Esophagus squamous epithelium (tissue), 4 donors: ENCODE results near the gene RABGGTA.

ENCODE experiments used
- POLR2A ChIP-seq, 4 donors: fragments of 450-650 bp; IDR thresholded peaks; one replicate each; pipeline ENCODE4 v1.6.1; 2017; ENCODE audit warnings: antibody characterized with exemption in 4 of 4, mild to moderate bottlenecking in 4 of 4, moderate library complexity in 3 of 4
- TF ChIP-seq, protein P1 (sequence below), 6 experiments: fragments of 450-650 bp in 4 of 6; fragments of 200-600 bp in 2 of 6; sonication (generic) in 2 of 6; IDR thresholded peaks; one replicate each; pipeline ENCODE4 v1.5.1; 2016 to 2019; ENCODE audit warnings: antibody characterized with exemption in 6 of 6, mild to moderate bottlenecking in 4 of 6, moderate library complexity in 4 of 6

DNA sequence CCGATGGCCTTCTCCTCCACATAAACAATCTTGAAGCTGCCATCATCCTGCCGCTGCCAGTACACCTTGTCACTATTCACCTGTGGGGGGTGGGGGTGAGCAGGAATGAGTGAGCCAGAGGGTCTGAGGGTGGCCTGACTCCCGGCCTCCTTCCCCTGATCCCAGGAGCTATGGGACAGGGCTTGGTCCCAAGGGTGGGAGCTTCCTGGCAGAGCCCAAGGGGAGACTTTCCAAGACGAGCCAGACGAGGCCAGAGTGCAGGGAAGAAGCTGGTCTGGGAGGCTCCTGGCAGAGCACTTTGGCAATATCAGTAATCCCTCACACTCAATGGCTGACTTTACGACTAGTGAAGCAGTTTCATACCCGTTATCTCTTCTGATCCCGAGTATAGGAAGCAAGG, 16.0 kb downstream of the RABGGTA start:
- TF ChIP-seq POLR2A (IDR thresholded peaks at IDR 0.05): no peak
- TF ChIP-seq, protein P1, sequence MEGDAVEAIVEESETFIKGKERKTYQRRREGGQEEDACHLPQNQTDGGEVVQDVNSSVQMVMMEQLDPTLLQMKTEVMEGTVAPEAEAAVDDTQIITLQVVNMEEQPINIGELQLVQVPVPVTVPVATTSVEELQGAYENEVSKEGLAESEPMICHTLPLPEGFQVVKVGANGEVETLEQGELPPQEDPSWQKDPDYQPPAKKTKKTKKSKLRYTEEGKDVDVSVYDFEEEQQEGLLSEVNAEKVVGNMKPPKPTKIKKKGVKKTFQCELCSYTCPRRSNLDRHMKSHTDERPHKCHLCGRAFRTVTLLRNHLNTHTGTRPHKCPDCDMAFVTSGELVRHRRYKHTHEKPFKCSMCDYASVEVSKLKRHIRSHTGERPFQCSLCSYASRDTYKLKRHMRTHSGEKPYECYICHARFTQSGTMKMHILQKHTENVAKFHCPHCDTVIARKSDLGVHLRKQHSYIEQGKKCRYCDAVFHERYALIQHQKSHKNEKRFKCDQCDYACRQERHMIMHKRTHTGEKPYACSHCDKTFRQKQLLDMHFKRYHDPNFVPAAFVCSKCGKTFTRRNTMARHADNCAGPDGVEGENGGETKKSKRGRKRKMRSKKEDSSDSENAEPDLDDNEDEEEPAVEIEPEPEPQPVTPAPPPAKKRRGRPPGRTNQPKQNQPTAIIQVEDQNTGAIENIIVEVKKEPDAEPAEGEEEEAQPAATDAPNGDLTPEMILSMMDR (IDR thresholded peaks at IDR 0.05): no peak
